GM21576 (cell line): ENCODE results near the gene HK3.

Experiments used
- ATAC-seq: cut with Tn5 transposase; IDR thresholded peaks from one replicate; pipeline ENCODE4 v1.9.1; 2021; ENCODE audit warnings: mild to moderate bottlenecking, moderate library complexity; ENCODE audit not compliant: unreplicated experiment

The HK3 gene

DNA sequence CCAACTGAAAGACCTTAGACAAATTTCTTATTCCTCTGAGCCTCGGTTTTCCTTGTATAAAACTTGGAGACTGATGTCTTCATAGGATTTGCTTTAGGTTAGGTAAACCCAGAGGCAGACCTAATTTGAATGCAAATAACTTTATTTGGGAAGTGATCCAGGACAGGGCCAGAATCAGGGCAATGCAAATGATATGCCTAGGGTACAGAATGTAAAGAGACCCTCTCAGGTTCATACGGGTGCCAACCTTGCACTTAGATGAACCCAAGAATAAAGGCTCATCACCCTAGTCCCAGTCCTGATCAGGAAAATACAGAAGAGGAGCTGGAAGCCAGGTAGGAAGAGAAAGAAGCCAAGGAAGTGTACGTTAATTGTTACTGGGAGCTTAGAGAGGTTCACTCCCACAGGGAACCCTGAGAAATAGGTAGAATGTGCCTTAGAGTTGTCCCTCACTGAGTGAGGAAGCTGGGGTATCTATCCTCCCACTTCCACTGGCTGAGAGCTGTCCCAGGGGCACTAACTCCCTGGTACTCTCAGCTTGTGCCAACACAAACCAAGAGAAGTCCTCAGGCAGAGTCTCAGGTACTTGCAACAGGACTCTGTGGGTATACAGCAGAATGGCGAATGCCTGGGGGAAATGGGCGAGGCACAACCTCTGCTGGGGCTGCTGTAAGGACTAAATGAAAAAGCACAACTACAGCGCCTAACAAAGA is 3.1 kb upstream of the HK3 start:
- no peak for ATAC-seq

DNA sequence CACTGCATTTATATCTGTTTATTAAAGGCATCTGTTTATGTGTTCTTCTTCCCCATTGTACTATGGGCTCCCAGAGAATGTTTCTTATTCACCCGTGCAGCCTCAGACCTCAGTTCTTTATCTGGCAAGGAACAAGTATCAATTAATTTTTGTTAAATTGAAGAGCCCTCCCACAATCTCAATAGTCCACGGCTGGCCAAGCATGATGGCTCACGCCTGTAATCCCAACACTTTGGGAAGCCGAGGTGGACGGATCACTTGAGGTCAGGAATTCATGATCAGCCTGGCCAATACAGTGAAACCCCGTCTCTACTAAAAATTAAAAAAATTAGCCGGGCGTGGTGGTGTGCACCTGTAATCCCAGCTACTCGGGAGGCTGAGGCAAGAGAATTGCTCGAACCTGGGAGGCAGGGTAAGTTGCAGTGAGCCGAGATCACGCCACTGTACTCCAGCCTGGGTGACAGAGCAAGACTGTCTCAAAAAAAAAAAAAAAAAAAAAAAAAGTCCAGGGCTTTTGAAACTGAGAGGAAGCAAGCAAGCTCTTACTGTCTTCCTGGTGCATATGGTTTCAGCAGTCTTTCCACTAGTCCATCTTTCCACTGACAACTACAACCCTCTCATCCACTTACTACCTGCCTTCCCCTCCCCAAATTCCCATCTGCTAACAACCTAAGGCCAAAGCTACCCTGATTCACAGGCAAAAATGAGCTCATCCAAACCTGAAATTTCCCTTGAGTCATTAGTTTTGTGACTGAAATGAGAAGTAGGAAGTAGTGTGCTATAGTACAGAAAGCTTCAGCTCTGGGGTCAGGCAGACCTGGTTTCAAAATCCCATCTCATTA is 2.3 kb upstream of the HK3 start:
- ATAC-seq = peak; percentile 51

DNA sequence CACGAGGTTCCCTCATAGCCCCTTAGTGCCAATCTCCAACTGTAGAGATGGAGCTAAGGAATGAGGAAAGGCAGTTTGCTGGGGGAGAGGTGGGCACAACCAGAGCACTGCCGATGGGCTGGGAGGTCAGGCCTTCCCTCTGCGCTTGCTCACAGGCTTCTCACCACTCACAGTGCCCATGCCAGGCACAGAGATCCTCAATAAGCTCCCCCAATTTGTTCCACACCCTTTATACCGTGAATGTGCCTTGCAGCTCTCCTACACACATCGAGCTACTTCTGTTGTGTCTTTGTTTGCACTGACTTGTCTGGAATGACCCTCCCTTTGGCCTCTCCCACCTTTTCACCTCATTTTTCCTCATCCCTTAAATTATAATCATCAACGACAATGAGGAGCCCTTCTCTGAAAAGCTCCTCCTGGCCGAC is 1.6 kb upstream of the HK3 start:
- ATAC-seq = no peak

DNA sequence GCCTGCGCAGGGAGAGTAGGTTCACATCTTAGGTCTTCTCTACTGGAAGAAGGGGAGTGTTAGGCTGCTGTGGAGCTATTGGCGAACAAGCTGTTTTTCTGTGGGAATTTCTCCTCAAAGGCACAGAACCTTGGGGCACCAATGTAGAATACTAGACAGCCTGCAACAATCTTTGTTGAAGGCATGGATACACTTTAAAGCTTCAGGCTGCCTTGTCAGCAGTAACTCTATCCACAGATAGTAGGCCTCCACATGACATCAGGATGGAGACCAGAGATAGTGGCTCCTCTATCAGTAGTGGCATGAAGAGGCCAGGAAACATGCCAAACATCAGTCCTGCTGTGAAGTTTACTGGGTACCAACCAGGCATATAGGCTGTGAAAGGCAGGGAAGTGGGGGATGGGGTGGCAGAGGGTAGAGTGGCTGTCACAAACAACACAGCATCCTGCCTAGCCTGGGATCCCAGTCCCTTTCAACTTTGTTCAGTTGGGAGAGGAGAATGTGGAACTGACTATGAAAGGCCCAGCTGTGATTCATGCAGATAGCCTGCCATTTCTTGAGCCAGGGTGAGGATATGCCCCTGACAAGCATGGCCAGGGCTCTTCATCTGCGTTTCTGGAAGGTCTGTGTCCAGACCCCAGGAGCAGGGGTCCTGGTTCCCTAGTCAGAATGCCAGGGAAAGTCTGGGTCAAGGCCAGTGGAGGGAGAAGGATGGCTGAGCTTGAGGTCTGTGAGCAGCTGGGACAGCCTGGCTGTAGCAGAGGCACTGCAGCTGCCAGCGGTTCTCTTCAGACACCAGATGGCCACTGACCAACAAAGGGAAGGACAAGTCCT is 1.0 kb upstream of the HK3 start:
- no peak for ATAC-seq

DNA sequence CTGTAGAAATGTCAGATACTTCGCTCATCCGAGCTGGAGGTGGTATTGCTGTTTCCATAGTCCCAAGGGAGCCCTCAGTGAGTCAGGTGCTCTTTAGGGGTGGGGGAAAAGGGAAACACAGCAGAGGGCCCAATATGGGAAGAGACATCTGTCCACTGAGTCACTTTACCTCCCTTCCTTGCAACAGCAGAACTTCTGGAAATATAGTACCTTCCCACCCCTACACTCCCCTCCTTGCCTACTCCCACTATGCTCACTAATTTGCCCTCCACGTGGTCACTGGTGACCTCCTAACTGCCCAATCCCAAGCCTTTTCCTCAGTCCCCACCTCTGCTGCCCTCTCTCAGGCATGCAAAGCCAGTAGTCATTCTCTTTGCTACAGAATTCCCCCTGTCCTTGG is 1.9 kb downstream of the HK3 start:
- no peak for ATAC-seq

DNA sequence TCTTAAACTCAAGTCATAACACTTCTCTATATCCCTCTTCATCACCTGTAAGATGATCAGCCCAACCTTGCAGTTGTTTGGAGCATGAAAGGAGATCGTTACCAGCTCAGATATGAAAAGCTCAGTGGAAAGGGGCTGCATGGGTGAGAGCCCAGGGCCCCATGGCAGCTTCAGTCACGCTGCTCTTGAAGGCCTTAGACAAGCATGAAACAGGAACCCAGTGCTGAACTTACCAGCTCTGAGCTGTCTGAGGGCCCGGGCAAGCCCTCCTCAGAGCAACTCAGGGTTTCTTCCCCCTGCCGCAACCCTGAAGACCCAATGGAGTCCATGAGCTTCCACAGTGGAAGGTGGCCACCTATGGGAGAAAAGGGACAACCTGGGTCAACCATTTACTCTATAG is 3.3 kb downstream of the HK3 start:
- ATAC-seq = no peak

DNA sequence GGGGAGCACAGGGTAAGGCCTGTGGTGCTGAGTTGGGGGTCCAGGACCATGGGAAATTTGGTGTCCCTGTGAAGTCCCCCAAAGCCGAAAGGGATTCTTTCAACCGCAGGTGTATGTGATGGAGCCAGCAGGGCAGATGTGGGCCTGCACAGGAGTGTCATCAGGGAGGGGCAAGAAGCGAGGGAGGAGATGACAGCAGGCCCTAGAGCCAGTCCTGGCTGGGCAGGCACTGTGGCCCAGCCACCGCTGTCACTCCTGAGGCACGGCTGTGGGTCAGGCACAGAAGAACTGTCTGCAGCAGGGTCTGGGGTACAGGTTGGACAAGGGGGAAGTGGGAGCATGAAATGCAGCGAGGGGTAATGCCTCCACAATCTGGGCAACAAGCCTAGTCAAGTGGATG is 4.8 kb downstream of the HK3 start:
- ATAC-seq = no peak

DNA sequence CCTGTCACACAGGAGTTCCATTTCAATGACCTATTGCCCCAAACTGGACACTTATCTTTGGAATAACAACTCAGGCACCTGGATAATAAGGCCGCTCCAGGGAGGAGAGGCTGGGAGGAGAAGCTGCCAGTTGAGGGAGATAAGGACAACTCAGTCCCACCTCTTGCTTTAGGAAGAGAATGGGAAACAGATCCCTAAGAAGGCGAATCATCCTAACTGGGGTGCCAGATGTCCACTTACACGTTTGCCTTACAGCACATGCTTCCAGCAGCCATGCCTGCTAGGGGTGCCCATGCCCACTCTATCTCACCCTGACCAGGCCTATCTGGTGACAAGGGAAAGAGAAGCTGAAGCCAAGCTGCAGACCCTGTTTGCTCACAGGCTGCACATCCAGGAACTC is 6.5 kb downstream of the HK3 start:
- ATAC-seq = no peak

DNA sequence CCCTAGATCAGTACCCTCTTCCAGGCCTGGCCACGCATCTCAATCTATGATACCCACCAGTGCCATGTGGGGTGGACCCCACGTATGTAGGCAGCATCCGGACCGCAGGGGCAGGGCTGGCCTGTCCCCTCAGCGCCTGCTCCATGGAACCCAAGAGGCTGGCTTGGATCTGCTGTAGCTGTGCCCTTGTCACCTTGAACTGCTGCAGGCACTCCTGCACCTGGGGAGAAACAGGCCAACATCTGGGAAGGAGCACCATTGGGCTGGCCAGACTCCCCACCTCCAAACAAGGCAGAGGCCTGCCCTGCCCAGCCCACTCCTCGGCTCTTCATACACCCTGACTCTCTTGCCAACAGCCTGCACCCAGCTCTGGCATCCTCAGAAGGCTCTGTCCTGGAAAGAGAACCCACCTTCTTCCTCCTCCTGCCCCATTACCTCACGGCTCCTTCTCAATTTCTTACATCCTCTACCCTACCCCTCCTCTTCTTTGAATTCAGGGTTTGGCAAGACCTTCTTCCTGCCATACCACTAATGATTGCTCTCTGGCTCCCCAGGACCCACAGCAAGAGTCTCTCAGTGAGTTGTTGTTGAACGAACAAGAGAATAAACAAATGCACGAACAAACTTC is 7.7 kb downstream of the HK3 start:
- ATAC-seq = no peak

DNA sequence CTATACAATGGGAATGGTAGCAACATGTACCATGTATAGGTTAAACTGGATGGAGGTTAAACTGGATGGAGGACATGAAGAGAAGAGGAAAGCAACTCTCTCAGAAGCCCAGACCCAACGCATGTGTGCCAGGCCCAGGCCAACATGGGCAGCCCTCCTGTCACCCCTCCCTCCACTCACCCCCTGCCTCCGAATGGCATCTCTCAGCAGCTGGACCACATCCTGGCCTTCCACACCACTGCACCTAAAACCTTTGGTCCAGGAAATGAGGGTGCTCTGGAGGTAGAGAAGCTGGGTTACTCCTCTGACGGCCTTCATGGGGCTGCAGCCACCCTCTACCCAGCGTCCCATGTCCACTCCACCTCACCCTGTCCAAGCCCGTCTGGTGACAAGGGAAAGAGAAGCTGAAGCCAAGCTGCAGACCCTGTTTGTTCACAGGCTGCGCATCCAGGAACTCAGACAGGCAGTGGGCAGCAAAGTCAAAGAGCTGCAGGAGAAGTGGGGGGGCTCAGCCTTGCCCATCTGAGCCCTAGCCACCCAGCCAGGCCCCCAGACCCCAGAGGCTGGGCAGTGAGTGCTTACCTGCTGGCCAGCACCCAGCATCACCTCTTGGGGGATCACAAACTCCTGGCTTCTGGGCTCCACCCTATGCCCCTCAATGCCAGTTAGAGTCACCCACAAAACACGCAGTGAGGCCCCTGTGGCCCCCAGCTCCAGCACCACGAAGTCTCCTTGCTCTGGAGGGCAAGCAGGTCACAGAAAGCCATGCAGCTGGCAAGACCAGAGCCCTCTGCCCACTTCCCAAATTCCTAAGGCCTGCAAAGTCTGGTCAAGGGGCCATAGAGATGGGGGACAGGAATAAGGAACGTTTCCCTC is 8.5 kb downstream of the HK3 start:
- ATAC-seq = no peak

DNA sequence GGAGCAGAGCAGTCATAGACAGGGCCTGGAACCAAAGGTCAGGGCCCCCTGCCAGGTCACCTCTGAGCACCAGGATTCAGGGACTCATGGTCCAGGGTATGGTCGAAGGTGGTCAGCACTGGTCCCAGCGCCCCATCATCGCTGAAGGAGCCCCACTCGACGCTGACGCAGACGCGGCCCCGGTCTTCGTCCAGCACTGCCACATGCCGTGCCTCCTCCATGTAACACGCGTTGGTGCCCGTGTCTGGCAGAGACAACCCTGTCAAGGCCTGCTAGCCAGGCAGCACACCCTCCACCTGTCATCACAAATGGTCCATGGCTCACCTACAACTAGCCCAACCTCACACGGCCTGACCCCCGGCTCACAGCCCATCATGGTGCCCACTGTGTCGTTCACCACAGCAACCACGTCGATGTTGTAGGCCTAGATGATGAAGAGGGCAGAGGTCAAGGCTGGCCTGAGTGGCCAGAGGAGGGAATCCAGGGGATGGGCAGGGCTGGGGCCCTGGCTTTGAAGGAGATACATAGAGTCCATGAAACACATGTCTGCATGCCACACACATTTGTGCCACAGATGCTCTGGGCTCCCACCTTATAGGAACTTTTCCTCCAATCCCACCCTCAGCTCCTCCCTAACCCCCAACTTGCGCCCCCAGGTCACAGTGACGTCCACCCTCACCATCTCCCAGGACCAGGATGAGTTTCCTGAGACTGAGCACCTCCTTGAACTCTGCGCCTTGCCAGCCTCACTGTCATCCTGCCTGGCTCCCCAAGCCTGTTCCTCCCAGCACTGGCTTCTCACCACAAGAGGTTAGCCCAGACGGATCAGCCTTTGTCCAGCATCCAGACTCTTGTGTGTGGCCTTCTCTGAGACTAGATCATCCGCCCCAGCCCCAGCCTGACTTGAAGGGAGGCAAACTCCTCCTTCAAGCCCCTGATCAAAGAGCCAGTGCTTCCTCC is 9.5 kb downstream of the HK3 start:
- ATAC-seq = no peak

DNA sequence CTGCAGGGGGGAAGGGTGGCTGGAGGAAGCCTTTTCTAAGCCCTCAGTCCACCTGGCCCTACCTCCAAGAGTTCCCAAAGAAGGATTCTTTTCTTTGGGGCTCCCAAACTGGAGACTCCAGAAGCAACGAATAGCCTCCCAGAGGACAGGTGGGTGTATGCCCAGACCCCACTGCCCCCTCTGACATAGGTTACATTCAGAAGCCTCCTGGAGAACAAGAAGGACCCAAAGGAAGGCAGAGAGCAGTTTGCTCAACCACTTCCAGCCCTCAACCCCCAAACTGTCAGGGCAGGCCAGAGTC is 10.3 kb downstream of the HK3 start:
- ATAC-seq = no peak

DNA sequence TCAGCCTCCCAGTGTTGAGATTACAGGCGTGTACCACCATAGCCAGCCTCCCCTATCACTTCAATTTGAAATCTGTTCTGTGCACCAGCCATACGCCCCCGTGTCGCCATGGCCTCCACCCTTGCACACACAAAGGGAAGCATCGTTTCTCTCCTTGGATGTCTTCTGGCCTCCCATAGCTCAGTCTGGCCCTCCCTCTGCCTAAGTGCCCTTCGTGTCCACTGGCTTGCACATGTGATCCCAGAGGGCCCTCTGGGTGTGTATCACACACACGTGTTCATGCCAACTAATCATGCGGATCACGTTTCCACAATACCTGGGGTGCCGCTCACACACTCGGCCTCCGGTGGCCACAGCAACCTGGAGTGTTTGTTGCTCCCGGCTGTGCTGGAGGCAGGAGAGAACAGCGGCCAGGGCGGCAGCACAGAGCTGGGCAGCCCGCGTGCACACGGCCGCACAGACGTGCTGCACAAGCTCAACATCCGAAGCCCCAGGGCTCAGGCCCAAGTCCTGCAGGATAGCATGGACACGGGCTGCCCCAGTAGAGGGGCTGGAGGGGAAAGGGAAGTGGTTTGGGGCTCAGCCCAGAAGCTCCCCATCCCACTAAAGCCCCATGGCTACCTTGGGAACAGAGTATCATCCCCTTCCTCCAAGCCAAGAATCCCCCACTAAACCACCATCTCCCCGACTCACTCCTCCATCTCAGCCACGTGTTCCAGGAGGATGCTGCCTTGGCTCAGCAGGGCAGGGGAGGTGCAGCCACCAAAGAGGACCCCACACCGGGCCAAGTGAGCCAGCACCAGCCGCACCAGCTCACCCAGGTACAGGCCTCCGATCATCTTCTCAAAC is 10.9 kb downstream of the HK3 start:
- ATAC-seq = no peak

DNA sequence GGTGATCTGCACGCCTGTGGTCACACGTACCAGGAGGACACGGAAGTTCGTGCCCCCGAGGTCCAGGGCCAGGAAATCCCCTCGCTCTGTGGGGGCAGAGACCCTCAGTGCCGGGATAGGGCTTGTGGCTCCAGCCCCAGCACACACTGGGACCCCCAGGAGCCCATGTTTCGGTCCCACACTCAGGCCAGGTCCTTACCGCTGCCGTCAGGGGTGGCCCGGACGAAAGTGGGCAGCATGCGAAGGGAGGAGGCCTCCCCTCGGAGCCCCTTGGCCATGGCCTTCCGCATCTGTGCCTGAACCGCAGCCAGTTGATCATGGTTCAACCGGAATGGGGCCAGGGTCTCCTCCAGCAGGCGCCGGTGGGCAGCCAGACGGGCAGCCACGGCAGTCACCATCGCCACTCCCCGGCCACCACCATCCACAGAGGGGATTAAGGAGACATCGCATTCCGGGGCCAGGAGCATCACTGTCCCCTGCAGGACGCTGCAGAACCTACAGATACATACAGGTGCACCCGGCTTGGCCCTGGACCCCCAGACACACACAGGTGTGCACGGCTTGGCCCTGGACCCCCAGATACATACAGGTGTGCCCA is 11.8 kb downstream of the HK3 start:
- no peak for ATAC-seq

DNA sequence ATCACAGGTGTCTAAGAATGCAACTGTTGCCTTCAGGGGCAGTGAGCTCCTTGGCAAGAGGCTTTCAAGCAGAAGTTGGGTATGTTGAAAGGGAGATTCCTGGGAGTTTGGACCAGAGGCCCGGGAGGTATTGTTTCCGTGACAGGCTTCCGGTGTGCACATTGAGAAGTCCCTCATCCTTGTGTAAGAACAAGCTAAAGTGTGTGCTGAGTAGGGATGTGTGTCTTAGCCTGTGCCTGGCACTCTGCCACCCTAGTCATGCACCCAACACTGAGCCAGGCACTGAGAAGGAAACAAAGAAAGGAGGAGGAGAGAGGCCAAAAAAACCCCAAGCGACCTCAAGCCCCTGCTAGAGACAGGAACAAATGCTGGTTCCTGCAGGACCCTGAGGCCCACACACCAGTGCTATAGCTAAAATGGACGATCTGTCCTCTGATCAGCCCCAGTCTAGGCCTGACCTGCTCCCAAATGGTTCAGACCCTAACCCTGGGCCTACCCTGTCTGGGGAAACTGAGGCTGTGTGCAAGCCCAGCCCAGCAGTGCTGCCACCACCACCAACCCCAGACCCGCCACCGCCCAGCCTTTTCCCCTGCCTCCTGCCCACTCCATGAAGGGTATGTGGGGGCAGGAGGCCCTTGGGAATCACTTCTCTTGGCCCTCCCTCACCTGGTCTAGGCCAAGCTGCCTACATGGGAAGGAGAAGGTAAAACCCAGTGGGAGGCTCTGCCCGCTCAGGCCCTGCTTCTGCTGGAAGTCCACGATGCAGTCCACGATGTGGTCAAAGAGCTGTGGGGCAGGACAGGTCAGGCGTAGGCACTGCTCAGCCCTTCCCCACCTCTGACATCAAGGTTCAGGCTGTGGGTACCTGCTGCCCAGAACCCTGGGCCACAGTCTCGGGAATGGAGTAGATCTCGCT is 12.6 kb downstream of the HK3 start:
- ATAC-seq = no peak

DNA sequence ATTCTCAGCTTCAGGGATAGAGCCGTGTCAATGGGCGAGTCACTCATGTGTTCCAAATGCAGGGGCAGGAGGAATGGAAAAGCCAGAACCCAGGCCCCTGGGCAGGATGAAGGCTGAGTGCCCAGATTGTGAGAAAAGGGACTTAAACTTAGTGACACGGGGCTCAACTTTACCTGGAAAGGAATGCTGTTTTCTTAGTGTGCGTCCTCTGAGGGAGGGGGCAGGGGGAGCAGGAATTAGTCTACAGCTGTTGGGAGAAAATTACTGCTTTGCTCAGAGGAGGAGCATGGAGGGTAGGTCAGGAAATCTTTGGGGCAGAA is 14.6 kb downstream of the HK3 start:
- ATAC-seq = no peak
